ENCODE measurements around the gene BRD7. TPM values are rescaled to one million over a fixed set of nuclear protein-coding genes. Genes with fewer than 3 reads are reported as not detected.

Gene BRD7
- total and polyA plus RNA-seq, 2 donors (not counting 1 experiment from before 2014, with no cell fraction given) = 29.8 to 64.5 TPM

GRCh38 chr16:50326835-50327465 lies 41.8 kb downstream of the BRD7 start:
- Mint-ChIP-seq H3K4me3 (peak overlapping the region; percentile 24), H3K27me3 (no peaks in the 10 kb centered on the region), H3K27ac (peak overlapping the region; percentile 74), H3K9me3 (ENCODE audit: insufficient read depth) (no peaks in the 10 kb centered on the region), H3K4me1 (peaks cover 50% of the 10 kb centered on the region)
- H2AFZ ChIP-seq (ENCODE audit: insufficient read depth, low read depth, low read length, poor library complexity, severe bottlenecking) = no peak overlapping the region
- H3K27me3 ChIP-seq (replicated peaks in 1 of 4; ENCODE audit: control extremely low read depth in 1 of 4, control insufficient read depth in 3 of 4, insufficient read depth in 4 of 4, low read length in 3 of 4) = no peaks in the 10 kb centered on the region
- H3K36me3 ChIP-seq (replicated peaks in 1 of 2; ENCODE audit: control extremely low read depth in 1 of 2, control insufficient read depth in 1 of 2, extremely low read depth in 1 of 2, insufficient read depth in 2 of 2, low read length in 1 of 2) = peaks cover 9 to 50% of the 10 kb centered on the region in 2 experiments
- H3K9ac ChIP-seq (ENCODE audit: low read length) = peak overlapping the region; percentile 9
- TF ChIP-seq CTCF (IDR thresholded peaks at IDR 0.05) (peak; percentile 76), EZH2 (IDR thresholded peaks at IDR 0.05; ENCODE audit: borderline replicate concordance, insufficient read depth, low read depth, low read length, poor library complexity, severe bottlenecking) (no peak)
- H4K20me1 ChIP-seq (ENCODE audit: control insufficient read depth, insufficient read depth, low read length, poor library complexity, severe bottlenecking) = no peaks in the 10 kb centered on the region
- peaks cover 34% of the 10 kb centered on the region for H3K79me2 ChIP-seq (ENCODE audit: control insufficient read depth, insufficient read depth, low read length)
- no peak overlapping the region for H3K4me3 ChIP-seq (ENCODE audit: control extremely low read depth in 1 of 5, extremely low read depth in 1 of 5, insufficient read depth in 1 of 5, low read depth in 2 of 5, low read length in 4 of 5)
- H3K27ac ChIP-seq (ENCODE audit: low read length in 2 of 2) = peak overlapping the region; percentile 38 to 63
- peaks cover 0 to 31% of the 10 kb centered on the region in 2 donors for H3K4me1 ChIP-seq (ENCODE audit: control insufficient read depth in 2 of 2, insufficient read depth in 2 of 2, low read length in 2 of 2)
- 75% methylated on average over 4 of the region's 7 CpGs for WGBS (ENCODE audit: insufficient coverage)
- peak overlapping the region; percentile 21 for H3K4me2 ChIP-seq (replicated peaks; ENCODE audit: low read depth, low read length, poor library complexity, severe bottlenecking)
- CTCF ChIA-PET = interaction anchor here (0.6 to 14.6 kb wide), 41 partner anchors 11 to 479 kb away, joined by 3 to 329 read pairs (median 5); partner anchors contain the start of genes BRD7, CNEP1R1 and SNX20
- POLR2A ChIA-PET = interaction anchor here (0.8 kb wide), 1 partner anchor 28 kb away, joined by 3 read pairs; no protein-coding TSS in a partner anchor
- DNase-seq = peak; percentile 50
- ATAC-seq (ENCODE audit: low read depth) = peak; percentile 85
- intact Hi-C loops (cut with micrococcal nuclease) = loop anchor here (1.0 kb wide), 4 partner anchors 28 to 338 kb away; partner anchors contain the start of gene BRD7
- no peaks in the 10 kb centered on the region for H3K9me3 ChIP-seq (ENCODE audit: control extremely low read depth in 1 of 3, control insufficient read depth in 2 of 3, insufficient read depth in 1 of 3, low read length in 2 of 3)

- WGBS (ENCODE audit: insufficient coverage) = 100% methylated on average over 2 of the region's 5 CpGs
These were observed 42.5 kb downstream of the BRD7 start for GRCh38 chr16:50326264-50326663.

More at GRCh38 chr16:50326264-50326663, 42.5 kb downstream of the BRD7 start:
- CTCF ChIA-PET = interaction anchor here (0.6 to 14.6 kb wide), 30 partner anchors 10 to 479 kb away, joined by 3 to 329 read pairs (median 7); partner anchors contain the start of genes BRD7 and CNEP1R1
- Mint-ChIP-seq H3K9me3 (ENCODE audit: insufficient read depth) (no peaks in the 10 kb centered on the region), H3K27ac (no peak overlapping the region), H3K4me1 (peaks cover 45% of the 10 kb centered on the region), H3K27me3 (no peaks in the 10 kb centered on the region), H3K4me3 (no peak overlapping the region)
- Histone ChIP-seq H3K27me3 (replicated peaks in 1 of 4; ENCODE audit: control extremely low read depth in 1 of 4, control insufficient read depth in 3 of 4, insufficient read depth in 4 of 4, low read length in 3 of 4) (no peaks in the 10 kb centered on the region), H3K36me3 (replicated peaks in 1 of 2; ENCODE audit: control extremely low read depth in 1 of 2, control insufficient read depth in 1 of 2, extremely low read depth in 1 of 2, insufficient read depth in 2 of 2, low read length in 1 of 2) (peaks cover 6 to 52% of the 10 kb centered on the region in 2 experiments), H3K9ac (ENCODE audit: low read length) (no peak overlapping the region), H2AFZ (ENCODE audit: insufficient read depth, low read depth, low read length, poor library complexity, severe bottlenecking) (no peak overlapping the region), H3K27ac (ENCODE audit: low read length in 2 of 2) (no peak overlapping the region), H3K4me2 (replicated peaks; ENCODE audit: low read depth, low read length, poor library complexity, severe bottlenecking) (no peak overlapping the region), H3K4me3 (ENCODE audit: control extremely low read depth in 1 of 5, extremely low read depth in 1 of 5, insufficient read depth in 1 of 5, low read depth in 2 of 5, low read length in 4 of 5) (no peak overlapping the region), H3K79me2 (ENCODE audit: control insufficient read depth, insufficient read depth, low read length) (peaks cover 27% of the 10 kb centered on the region), H4K20me1 (ENCODE audit: control insufficient read depth, insufficient read depth, low read length, poor library complexity, severe bottlenecking) (no peaks in the 10 kb centered on the region), H3K9me3 (ENCODE audit: control extremely low read depth in 1 of 3, control insufficient read depth in 2 of 3, insufficient read depth in 1 of 3, low read length in 2 of 3) (no peaks in the 10 kb centered on the region), H3K4me1 (ENCODE audit: control insufficient read depth in 2 of 2, insufficient read depth in 2 of 2, low read length in 2 of 2) (peaks cover 0 to 26% of the 10 kb centered on the region in 2 donors)
- POLR2A ChIA-PET = no interaction called here
- TF ChIP-seq CTCF (IDR thresholded peaks at IDR 0.05) (no peak), EZH2 (IDR thresholded peaks at IDR 0.05; ENCODE audit: borderline replicate concordance, insufficient read depth, low read depth, low read length, poor library complexity, severe bottlenecking) (no peak)
- intact Hi-C loops (cut with micrococcal nuclease) = no loop called here
- no peak for ATAC-seq (ENCODE audit: low read depth)
- no peak for DNase-seq
